ENCODE data around the gene CENPM. TPM values are rescaled to one million over a fixed set of nuclear protein-coding genes. Genes with fewer than 3 reads are reported as not detected.

The CENPM gene
- total RNA-seq, 1 donor = 11.9 TPM

DNA sequence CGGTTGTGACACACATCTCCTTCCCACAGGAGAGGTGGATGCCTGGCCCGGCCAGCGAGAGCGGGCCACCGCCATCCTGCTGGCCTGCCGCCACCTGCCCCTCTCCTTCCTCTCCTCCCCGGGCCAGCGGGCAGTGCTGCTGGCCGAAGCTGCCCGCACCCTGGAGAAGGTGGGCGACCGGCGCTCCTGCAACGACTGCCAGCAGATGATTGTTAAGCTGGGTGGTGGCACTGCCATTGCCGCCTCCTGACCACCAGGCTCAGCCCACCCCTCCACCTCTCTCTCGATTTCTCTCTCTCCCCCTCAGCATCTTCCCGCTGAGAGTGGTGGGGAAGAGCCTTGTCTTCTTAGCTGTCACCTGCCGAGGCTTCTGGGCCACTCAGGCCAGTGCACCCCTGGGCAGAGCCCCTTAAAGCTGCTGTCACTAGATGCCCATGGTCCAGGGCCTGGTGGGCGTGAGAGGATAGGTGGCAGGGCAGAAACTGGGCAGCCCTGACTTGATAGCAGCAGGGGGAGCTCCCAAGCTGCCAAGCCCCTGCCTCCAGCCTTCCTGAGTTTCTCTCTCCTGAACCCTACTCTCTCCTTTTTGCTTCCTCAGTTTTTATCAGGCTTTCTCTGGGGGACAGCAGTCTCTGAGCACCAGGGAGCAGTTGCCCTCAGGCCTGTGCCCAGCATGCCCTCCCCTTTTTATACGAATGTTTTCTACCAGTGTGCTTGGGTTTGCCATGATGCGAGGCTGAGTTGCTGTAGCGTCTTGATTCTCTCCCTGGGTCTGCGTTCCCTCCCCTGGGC lies 41.3 kb downstream of the CENPM start:
- Histone ChIP-seq H3K9me3 (ENCODE audit: low read depth, low read length) (no peaks in the 10 kb centered on the region), H3K27me3 (ENCODE audit: insufficient read depth, low read length) (peaks cover 7% of the 10 kb centered on the region), H3K4me3 (ENCODE audit: low read length) (no peak overlapping the region), H3K4me1 (ENCODE audit: insufficient read depth, low read length) (peaks cover 30% of the 10 kb centered on the region)

DNA sequence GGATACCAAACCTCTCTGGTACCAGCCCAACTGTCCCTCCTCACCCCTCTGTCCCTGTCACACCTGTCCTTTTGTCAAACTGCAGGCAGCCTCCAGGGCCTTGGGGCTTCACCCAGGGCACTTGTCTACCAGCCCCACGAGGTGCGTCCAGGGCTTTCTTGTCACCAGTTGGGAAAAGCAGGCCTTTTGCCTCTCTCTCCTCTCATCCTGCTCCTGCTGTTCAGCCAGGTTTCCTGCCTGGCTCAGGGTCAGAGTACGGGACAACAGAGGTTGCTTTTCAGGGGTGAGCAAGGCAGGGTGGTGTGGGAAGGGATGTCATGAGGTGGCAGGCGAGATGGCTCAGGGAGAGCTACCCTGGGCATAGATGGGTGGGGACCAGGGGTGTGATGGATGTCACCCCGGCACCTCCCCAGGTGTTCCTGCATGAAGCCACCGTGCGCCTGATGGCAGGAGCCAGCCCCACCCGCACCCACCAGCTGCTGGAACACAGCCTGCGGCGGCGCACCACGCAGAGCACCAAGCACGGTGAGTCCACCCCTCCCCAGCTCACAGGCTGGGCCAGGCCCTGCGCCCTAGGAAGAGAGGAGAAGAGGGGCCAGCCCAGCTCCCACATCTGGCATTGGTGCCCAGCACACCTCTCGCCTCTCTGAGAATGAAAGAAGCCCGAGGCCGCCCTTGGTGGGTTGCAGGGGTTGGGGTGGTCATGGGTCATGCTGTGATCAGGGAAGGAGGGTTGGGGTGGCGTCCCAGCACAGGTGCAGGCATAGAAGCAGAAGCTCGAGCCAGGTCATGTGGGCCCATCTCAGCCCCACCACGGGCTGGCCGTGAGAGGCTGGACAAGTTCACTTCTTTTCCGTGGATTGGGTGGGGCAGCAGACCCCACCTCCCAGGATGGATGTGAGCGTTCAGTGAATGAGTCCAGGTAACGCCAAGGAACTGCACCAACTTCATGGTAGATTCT lies 42.2 kb downstream of the CENPM start:
- Histone ChIP-seq H3K9me3 (ENCODE audit: low read depth, low read length) (no peaks in the 10 kb centered on the region), H3K4me1 (ENCODE audit: insufficient read depth, low read length) (peaks cover 23% of the 10 kb centered on the region), H3K4me3 (ENCODE audit: low read length) (no peak overlapping the region), H3K27me3 (ENCODE audit: insufficient read depth, low read length) (peaks cover 5% of the 10 kb centered on the region)

DNA sequence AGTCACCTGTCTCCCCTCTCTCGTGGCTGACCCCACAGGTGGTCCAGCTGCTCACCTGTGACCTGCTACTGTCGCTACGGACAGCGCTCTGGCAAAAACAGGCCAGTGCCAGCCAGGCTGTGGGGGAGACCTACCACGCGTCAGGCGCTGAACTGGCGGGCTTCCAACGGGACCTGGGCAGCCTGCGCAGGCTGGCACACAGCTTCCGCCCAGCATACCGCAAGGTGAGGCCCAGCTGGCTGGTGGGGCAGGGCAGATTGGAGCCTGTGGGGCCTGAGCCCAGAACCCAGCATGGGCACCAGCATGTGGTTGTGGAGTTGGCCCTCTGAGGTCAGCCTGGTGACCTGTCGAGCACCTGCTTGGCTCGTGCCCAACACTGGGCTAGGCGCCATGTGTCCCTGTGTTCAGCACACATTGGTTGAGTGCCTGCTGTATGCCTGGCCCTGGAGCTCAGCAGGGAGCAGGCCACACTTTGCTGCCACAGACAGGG lies 44.0 kb downstream of the CENPM start:
- Histone ChIP-seq H3K27me3 (ENCODE audit: insufficient read depth, low read length) (no peaks in the 10 kb centered on the region), H3K4me3 (ENCODE audit: low read length) (no peak overlapping the region), H3K9me3 (ENCODE audit: low read depth, low read length) (no peaks in the 10 kb centered on the region), H3K4me1 (ENCODE audit: insufficient read depth, low read length) (peaks cover 6% of the 10 kb centered on the region)

DNA sequence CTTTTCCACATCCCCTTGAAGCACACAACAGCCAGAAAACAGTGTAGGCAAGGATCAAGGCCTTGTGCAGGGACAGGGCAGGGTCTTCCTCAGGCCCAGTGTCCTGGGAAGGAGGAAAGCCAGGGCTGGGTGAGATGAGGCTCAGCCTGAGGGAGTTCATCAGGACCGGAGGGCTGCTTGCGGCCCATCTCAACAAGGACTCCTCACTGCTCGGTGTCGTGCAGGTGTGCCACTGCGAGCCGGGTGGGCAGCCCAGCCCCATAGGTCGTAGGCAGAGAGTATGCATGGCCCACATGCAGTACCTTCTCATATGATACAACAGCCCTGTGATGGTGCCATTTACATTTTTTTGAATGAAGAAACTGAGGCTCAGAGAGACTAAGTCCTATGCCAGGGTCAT lies 44.9 kb downstream of the CENPM start:
- no peak overlapping the region for H3K4me3 ChIP-seq (ENCODE audit: low read length)
- H3K27me3 ChIP-seq (ENCODE audit: insufficient read depth, low read length) = no peaks in the 10 kb centered on the region
- H3K9me3 ChIP-seq (ENCODE audit: low read depth, low read length) = no peaks in the 10 kb centered on the region
- H3K4me1 ChIP-seq (ENCODE audit: insufficient read depth, low read length) = no peaks in the 10 kb centered on the region

DNA sequence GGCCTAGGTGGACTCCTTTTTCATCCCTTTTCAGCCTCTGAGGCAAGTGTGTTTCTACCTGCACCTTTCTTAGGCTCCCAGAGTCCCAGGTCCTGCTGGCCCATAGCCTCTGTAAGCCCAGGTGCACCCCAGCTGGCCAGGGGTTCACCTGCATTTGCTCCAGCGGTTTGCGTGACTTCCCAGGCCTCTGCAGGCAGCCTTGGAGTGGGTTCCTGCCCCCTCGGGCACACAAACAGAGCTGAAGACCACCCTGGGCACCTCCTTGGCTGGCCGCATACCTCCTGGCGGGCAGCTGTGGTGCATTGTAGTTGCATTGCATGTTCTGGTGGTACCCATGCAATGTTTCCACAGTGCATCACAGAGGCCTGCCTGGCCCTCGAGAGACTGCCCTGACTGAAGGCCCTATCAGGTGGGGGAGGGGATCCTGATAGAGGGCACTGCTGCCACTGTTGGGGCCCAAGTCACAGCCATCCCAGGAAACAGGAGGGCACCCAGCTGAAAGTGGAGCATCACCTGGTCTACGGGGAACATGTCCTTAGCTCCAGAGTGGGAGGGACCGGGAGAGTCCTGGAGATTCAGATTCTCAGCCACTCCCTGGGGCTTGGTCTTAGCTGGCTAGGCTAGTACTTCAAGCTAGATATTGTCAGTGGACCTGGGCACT lies 46.2 kb downstream of the CENPM start:
- no peak overlapping the region for H3K4me3 ChIP-seq (ENCODE audit: low read length)
- no peaks in the 10 kb centered on the region for H3K4me1 ChIP-seq (ENCODE audit: insufficient read depth, low read length)
- no peaks in the 10 kb centered on the region for H3K9me3 ChIP-seq (ENCODE audit: low read depth, low read length)
- no peaks in the 10 kb centered on the region for H3K27me3 ChIP-seq (ENCODE audit: insufficient read depth, low read length)

DNA sequence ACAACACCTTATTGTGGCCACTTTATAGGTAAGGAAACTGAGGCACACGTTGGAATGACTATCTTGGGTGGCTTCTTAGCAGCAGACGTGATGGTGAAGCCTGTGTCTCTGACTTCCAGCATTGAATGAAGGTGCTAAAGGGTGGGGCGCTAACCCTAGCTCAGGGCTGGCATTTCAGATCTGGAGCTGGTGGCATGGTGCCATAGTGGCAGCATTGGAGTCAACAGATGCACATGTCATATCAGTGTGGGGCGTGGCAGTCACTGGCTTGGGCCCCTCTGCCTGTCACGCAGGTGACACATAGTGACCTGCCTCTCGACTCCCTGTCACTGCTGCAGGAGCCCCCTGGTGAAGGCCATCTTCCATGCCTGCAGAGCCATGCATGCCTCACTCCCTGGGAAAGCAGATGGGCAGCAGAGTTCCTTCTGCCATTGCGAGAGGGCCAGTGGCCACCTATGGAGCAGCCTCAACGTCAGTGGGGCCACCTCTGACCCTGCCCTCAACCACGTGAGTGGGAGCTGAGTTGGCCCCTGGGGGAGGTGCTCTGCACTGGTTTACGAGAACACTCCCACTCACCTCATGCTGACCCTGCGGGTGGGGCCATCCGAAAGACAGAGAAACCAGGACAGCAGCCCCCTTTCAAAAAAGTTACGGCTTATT lies 46.8 kb downstream of the CENPM start:
- Histone ChIP-seq H3K4me1 (ENCODE audit: insufficient read depth, low read length) (no peaks in the 10 kb centered on the region), H3K27me3 (ENCODE audit: insufficient read depth, low read length) (no peaks in the 10 kb centered on the region), H3K4me3 (ENCODE audit: low read length) (no peak overlapping the region), H3K9me3 (ENCODE audit: low read depth, low read length) (no peaks in the 10 kb centered on the region)

DNA sequence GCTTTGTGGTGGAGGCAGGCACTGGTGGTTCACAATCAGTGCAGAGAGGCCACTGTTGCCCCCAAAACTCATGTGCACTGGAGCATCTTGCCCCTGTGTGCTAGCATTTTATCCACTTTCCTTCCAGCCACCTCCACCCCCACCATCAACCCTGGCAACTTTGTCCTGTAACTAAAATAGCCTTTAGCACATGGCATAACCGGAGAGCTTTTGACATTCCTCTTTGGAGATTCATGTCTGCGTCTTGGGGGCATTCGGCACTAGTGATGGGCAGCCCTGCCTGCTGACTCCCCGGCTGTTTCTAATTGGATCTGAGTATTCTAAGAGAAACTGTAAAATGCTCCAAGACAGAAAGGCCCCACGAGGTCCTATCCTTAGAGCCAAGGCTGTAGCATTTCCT lies 47.8 kb downstream of the CENPM start:
- H3K4me3 ChIP-seq (ENCODE audit: low read length) = no peak overlapping the region
- H3K27me3 ChIP-seq (ENCODE audit: insufficient read depth, low read length) = no peaks in the 10 kb centered on the region
- no peaks in the 10 kb centered on the region for H3K9me3 ChIP-seq (ENCODE audit: low read depth, low read length)
- H3K4me1 ChIP-seq (ENCODE audit: insufficient read depth, low read length) = no peaks in the 10 kb centered on the region

DNA sequence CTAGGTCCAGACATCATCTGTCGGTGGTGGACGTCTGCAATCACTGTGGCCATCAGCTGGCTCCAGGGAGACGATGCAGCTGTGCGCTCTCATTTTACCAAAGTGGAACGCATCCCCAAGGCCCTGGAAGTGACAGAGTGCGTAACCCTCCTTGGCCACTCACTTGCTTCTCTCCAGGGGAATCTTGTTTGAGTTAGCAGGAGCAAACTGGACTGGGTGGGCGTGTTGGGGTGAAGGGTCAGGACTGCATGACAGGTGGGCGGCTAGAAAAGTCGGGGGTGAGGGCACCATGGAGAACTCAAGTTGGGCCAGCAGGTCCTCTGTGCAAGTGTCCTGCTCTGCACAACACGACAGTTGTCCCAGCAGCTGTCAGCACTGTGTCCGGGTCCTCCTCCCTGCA lies 48.3 kb downstream of the CENPM start:
- Histone ChIP-seq H3K4me1 (ENCODE audit: insufficient read depth, low read length) (no peaks in the 10 kb centered on the region), H3K4me3 (ENCODE audit: low read length) (no peak overlapping the region), H3K27me3 (ENCODE audit: insufficient read depth, low read length) (no peaks in the 10 kb centered on the region), H3K9me3 (ENCODE audit: low read depth, low read length) (no peaks in the 10 kb centered on the region)

DNA sequence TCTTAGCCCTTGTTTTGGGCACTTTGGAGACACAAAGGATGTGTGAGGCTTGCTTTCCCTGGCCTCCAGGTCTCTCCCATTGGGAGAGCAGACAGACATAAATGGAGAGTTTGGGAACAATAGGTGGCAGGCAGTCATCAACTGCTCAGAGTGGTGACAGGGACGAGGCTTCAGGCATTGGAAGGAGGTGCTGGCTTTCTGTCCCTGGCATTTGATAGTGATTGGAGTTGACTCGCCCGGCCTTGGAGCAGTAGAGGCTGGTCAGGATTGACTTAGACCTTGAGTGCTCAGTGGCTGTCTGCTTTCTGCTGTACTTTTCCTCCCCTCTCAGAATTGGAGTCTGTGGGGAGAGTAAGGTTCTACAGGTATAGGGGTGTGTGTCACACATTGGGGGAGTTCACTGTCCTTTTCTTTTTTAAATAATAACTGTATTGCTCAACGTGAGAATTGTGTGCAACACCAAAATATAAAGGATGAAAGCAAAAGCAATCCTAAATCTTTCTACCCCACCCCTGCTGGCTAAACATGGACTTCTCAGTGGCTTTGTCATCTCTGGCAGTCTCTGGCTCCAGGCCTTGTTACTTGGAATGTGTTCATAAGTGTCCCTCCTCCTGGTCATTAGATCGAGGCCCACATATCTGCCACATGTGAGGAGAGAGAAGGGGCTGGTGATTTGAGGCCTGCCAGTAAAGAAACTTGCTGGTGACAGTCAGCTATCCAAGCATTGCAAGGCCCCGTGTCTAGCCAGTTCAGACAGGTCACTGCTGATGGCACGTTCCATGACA lies 53.2 kb downstream of the CENPM start:
- Histone ChIP-seq H3K27me3 (ENCODE audit: insufficient read depth, low read length) (no peaks in the 10 kb centered on the region), H3K4me3 (ENCODE audit: low read length) (no peak overlapping the region), H3K4me1 (ENCODE audit: insufficient read depth, low read length) (no peaks in the 10 kb centered on the region), H3K9me3 (ENCODE audit: low read depth, low read length) (no peaks in the 10 kb centered on the region)

DNA sequence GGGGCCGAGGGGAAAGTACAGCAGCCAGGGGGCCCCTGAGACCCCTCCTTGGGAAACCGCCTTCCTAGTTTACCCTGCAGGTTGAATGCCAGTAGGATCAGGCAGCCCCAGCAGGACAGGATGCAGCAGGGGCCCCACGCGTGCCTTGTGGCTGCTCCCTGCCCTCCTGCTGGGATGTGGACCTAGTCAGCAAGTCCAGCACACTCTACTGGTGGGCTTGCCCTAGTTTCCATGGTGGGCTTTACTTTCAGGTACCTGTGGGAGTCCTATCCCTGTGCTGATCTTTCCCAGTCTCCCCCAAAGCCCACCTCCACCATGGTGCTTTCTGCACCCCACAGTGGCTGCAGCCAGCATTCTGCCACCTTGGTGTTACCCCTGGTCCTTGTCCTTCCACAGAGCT lies 54.2 kb downstream of the CENPM start:
- no peak overlapping the region for H3K4me3 ChIP-seq (ENCODE audit: low read length)
- H3K9me3 ChIP-seq (ENCODE audit: low read depth, low read length) = no peaks in the 10 kb centered on the region
- H3K27me3 ChIP-seq (ENCODE audit: insufficient read depth, low read length) = no peaks in the 10 kb centered on the region
- H3K4me1 ChIP-seq (ENCODE audit: insufficient read depth, low read length) = no peaks in the 10 kb centered on the region

DNA sequence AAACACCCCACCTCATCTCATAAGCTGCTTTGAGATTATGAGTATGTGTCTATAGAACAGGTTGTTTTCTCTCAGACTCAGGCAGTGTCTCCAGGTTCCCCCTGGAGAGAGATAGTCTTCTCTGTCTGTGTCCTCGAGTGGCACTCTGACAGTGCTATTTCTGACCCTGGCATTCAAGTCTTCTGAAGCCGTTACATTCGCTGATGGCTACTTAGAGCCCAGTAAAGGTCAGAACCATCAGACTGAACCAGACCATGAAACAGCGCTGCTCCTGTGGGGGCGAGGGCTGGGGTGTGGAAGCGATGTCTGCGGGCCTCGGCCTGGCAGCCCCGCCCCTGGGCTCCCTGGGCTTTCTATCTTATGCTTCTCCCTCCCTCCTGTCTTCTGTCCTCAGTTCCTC lies 55.5 kb downstream of the CENPM start:
- H3K4me3 ChIP-seq (ENCODE audit: low read length) = no peak overlapping the region
- H3K9me3 ChIP-seq (ENCODE audit: low read depth, low read length) = no peaks in the 10 kb centered on the region

More for the DNA sequence above, 55.5 kb downstream of the CENPM start:
- Histone ChIP-seq H3K27me3 (ENCODE audit: insufficient read depth, low read length) (no peaks in the 10 kb centered on the region), H3K4me1 (ENCODE audit: insufficient read depth, low read length) (no peaks in the 10 kb centered on the region)

Measured in mononuclear cell (primary cell).